ENCODE data around the gene GLB1L2.

- TF ChIP-seq CTCF (IDR thresholded peaks at IDR 0.05; ENCODE audit: low read depth, low read length) (no peak), POLR2A (IDR thresholded peaks at IDR 0.05; ENCODE audit: extremely low read depth, insufficient read length) (no peak)
- TF ChIP-seq, protein P1, sequence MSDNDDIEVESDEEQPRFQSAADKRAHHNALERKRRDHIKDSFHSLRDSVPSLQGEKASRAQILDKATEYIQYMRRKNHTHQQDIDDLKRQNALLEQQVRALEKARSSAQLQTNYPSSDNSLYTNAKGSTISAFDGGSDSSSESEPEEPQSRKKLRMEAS (IDR thresholded peaks at IDR 0.05; ENCODE audit: low read depth, low read length): no peak
Observed at GRCh38 chr11:134322553-134322952, 9.2 kb upstream of the GLB1L2 start.

Measured in NB4 (cell line).